Cardiac muscle cell (in vitro differentiated cells and primary cell): ENCODE measurements around the gene MCAT. TPM values are rescaled to one million over a fixed set of nuclear protein-coding genes. Genes with fewer than 3 reads are reported as not detected.

ENCODE experiments used
- DNase-seq, 2 donors: peaks; one replicate each; pipeline versions ENCODE4 v3.0.0 to v3.0.0-alpha.2; 2010 to 2017; ENCODE audit warnings: low read depth in 1 of 2, low spot score in 1 of 2
- H3K27ac ChIP-seq: fragments of 200-600 bp; sonication (generic); 2 replicates; pipeline ENCODE4 v1.5.1; 2016
- H3K27me3 ChIP-seq: fragments of 200-600 bp; sonication (generic); 2 replicates; pipeline ENCODE4 v1.6.0; 2016; ENCODE audit warnings: control low read depth
- H3K36me3 ChIP-seq: fragments of 200-600 bp; sonication (generic); 2 replicates; pipeline ENCODE4 v1.5.1; 2016; ENCODE audit warnings: control low read depth
- H3K4me1 ChIP-seq: fragments of 200-600 bp; sonication (generic); 2 replicates; pipeline ENCODE4 v1.8.1; 2017; ENCODE audit warnings: low read depth, mild to moderate bottlenecking, mixed run types
- H3K4me3 ChIP-seq: fragments of 200-600 bp; sonication (generic); 2 replicates; pipeline ENCODE4 v1.5.1; 2016; ENCODE audit warnings: mild to moderate bottlenecking
- H3K9me3 ChIP-seq: fragments of 200-600 bp; sonication (generic); 2 replicates; pipeline ENCODE4 v1.5.1; 2017; ENCODE audit warnings: low read depth, mild to moderate bottlenecking, control low read depth
- CTCF ChIP-seq: IDR thresholded peaks from 2 replicates; pipeline ENCODE4 v1.5.1; 2012; ENCODE audit warnings: low read depth, mild to moderate bottlenecking, low read length
- polyA plus RNA-seq: library from polyadenylated mRNA; unstranded; fragments of >200 nt; fragmentation: Nextera tagmentation; extraction: Ambion mirVana; gene quantifications from 2 replicates; pipeline ENCODE4 v1.2.1, GENCODE V29; 2016
- total RNA-seq: library from RNA; depleted of rRNA; stranded (reverse); fragments of >200 nt; gene quantifications from 2 replicates; pipeline ENCODE4 v1.2.3, GENCODE V29; 2016

Gene MCAT
- total and polyA plus RNA-seq, 2 experiments from 2014 or later, result 46.8 to 47.1 TPM

- Histone ChIP-seq H3K27me3 (peaks cover 8% of the 10 kb centered on the region), H3K4me3 (no peak overlapping the region), H3K9me3 (no peaks in the 10 kb centered on the region), H3K27ac (no peak overlapping the region), H3K4me1 (no peaks in the 10 kb centered on the region), H3K36me3 (no peaks in the 10 kb centered on the region)
- DNase-seq, result no peak
- no peak for TF ChIP-seq CTCF
Observed at GRCh38 chr22:43155789-43156188, 12.6 kb upstream of the MCAT start.

DNA sequence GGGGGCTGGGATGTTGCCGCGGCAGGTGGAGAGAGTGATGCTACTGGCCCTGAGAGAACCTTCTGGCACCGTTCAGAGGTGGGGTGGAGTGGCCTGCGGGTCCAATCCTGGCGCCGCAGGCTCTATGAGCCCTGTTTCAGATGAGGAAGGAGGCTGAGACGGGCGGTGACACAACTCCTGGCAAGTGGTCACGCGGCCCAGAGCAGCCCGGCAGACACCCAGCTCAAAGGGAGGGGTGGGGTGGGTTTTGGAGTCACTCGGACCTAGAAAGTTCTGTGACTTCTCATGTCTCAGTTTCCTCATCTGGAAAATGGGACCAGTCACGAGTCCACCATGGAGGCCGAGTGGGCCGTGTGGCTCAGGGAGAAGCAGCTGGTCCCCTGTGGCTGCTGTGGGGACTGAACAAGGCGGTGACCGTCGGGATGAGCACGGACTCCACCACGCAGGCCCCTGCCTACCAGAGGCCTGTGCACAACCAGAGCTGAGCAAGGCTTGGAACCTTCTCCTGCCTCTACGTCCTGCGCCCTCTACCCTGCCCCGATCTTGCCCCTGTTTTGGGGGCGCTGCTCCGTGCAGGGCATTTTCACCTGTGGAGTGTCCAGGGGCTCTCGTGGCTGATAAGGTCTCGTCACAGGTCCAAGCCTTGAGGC lies 11.8 kb upstream of the MCAT start:
- Histone ChIP-seq H3K4me3 (no peak overlapping the region), H3K27ac (no peak overlapping the region), H3K36me3 (no peaks in the 10 kb centered on the region), H3K4me1 (no peaks in the 10 kb centered on the region), H3K27me3 (peaks cover 8% of the 10 kb centered on the region), H3K9me3 (no peaks in the 10 kb centered on the region)
- TF ChIP-seq CTCF, result no peak
- DNase-seq, result no peak

- TF ChIP-seq CTCF, result no peak
- Histone ChIP-seq H3K4me1 (no peaks in the 10 kb centered on the region), H3K9me3 (no peaks in the 10 kb centered on the region), H3K27me3 (peaks cover 8% of the 10 kb centered on the region), H3K27ac (no peak overlapping the region), H3K4me3 (no peak overlapping the region), H3K36me3 (no peaks in the 10 kb centered on the region)
- DNase-seq, result no peak
Observed at GRCh38 chr22:43153899-43154298, 10.7 kb upstream of the MCAT start.

GRCh38 chr22:43152357-43153071 lies 9.3 kb upstream of the MCAT start:
- H3K36me3 ChIP-seq, result no peaks in the 10 kb centered on the region
- H3K27me3 ChIP-seq, result peaks cover 11% of the 10 kb centered on the region
- no peak overlapping the region for H3K4me3 ChIP-seq
- no peaks in the 10 kb centered on the region for H3K9me3 ChIP-seq
- no peak for TF ChIP-seq CTCF
- no peaks in the 10 kb centered on the region for H3K4me1 ChIP-seq
- peak in 1 of 2 donors; percentile 48 for DNase-seq
- H3K27ac ChIP-seq, result no peak overlapping the region

GRCh38 chr22:43152003-43152356 lies 8.8 kb upstream of the MCAT start:
- peak overlapping the region; percentile 36 for H3K4me3 ChIP-seq
- H3K9me3 ChIP-seq, result no peaks in the 10 kb centered on the region
- H3K27ac ChIP-seq, result no peak overlapping the region
- no peaks in the 10 kb centered on the region for H3K36me3 ChIP-seq
- no peak for DNase-seq
- H3K4me1 ChIP-seq, result no peaks in the 10 kb centered on the region
- TF ChIP-seq CTCF, result no peak
- H3K27me3 ChIP-seq, result peaks cover 11% of the 10 kb centered on the region
